Osteocyte (in vitro differentiated cells): ENCODE measurements around the gene IL7R. TPM values are rescaled to one million over a fixed set of nuclear protein-coding genes. Genes with fewer than 3 reads are reported as not detected.

ENCODE experiments used
- DNase-seq: peaks from one replicate; pipeline ENCODE4 v3.0.0; 2021; ENCODE audit warnings: mixed read lengths; ENCODE audit not compliant: unreplicated experiment; ENCODE audit errors: extremely low spot score
- H3K27ac Mint-ChIP-seq: one replicate; pipeline ENCODE4 v1.8.0; 2021; ENCODE audit warnings: mild to moderate bottlenecking, mixed read lengths; ENCODE audit not compliant: unreplicated experiment
- H3K27me3 Mint-ChIP-seq: one replicate; pipeline ENCODE4 v1.8.0; 2021; ENCODE audit warnings: mixed read lengths; ENCODE audit not compliant: unreplicated experiment
- H3K36me3 Mint-ChIP-seq: one replicate; pipeline ENCODE4 v1.8.0; 2021; ENCODE audit warnings: mixed read lengths; ENCODE audit not compliant: unreplicated experiment
- H3K4me1 Mint-ChIP-seq: one replicate; pipeline ENCODE4 v1.8.0; 2021; ENCODE audit warnings: mixed read lengths; ENCODE audit not compliant: unreplicated experiment
- H3K4me3 Mint-ChIP-seq: one replicate; pipeline ENCODE4 v1.8.0; 2021; ENCODE audit warnings: mild to moderate bottlenecking, moderate library complexity, mixed read lengths; ENCODE audit not compliant: unreplicated experiment
- H3K9me3 Mint-ChIP-seq: one replicate; pipeline ENCODE4 v1.8.0; 2021; ENCODE audit warnings: mixed read lengths; ENCODE audit not compliant: unreplicated experiment
- CTCF ChIP-seq: fragments of 200-600 bp; sonication (generic); IDR thresholded peaks from 2 replicates; pipeline ENCODE4 v1.5.0; 2021; ENCODE audit warnings: antibody characterized with exemption, mild to moderate bottlenecking, moderate library complexity
- total RNA-seq: library from RNA; stranded (reverse); gene quantifications from 2 replicates; pipeline ENCODE4 v1.2.1, GENCODE V29; 2021

The IL7R gene
- total RNA-seq, 1 donor from 2014 or later, result 0.43 TPM

GRCh38 chr5:35860686-35861085, 4.0 kb downstream of the IL7R start:
- Mint-ChIP-seq H3K4me1 (peaks cover 50% of the 10 kb centered on the region), H3K27ac (no peak overlapping the region)

GRCh38 chr5:35861718-35862117, 5.0 kb downstream of the IL7R start:
- DNase-seq, result no peak
- H3K27me3 Mint-ChIP-seq, result no peaks in the 10 kb centered on the region
- H3K9me3 Mint-ChIP-seq, result peaks cover 10% of the 10 kb centered on the region
- peak overlapping the region; percentile 56 for H3K27ac Mint-ChIP-seq
- H3K4me1 Mint-ChIP-seq, result peaks cover 48% of the 10 kb centered on the region
- no peak overlapping the region for H3K4me3 Mint-ChIP-seq
- no peak for TF ChIP-seq CTCF
- no peaks in the 10 kb centered on the region for H3K36me3 Mint-ChIP-seq

More at GRCh38 chr5:35860686-35861085, 4.0 kb downstream of the IL7R start:
- Mint-ChIP-seq H3K27me3 (no peaks in the 10 kb centered on the region), H3K4me3 (no peak overlapping the region), H3K36me3 (no peaks in the 10 kb centered on the region), H3K9me3 (peaks cover 10% of the 10 kb centered on the region)
- DNase-seq, result no peak
- no peak for TF ChIP-seq CTCF

GRCh38 chr5:35862126-35862525, 5.4 kb downstream of the IL7R start:
- DNase-seq, result no peak
- TF ChIP-seq CTCF, result no peak
- Mint-ChIP-seq H3K4me1 (peaks cover 44% of the 10 kb centered on the region), H3K27ac (peak overlapping the region; percentile 56), H3K27me3 (no peaks in the 10 kb centered on the region), H3K36me3 (no peaks in the 10 kb centered on the region), H3K9me3 (peaks cover 10% of the 10 kb centered on the region), H3K4me3 (no peak overlapping the region)

GRCh38 chr5:35863159-35863558, 6.5 kb downstream of the IL7R start:
- Mint-ChIP-seq H3K4me3 (no peak overlapping the region), H3K27me3 (no peaks in the 10 kb centered on the region), H3K27ac (no peak overlapping the region), H3K9me3 (peaks cover 10% of the 10 kb centered on the region), H3K36me3 (no peaks in the 10 kb centered on the region), H3K4me1 (peaks cover 33% of the 10 kb centered on the region)
- DNase-seq, result no peak
- TF ChIP-seq CTCF, result no peak

DNA sequence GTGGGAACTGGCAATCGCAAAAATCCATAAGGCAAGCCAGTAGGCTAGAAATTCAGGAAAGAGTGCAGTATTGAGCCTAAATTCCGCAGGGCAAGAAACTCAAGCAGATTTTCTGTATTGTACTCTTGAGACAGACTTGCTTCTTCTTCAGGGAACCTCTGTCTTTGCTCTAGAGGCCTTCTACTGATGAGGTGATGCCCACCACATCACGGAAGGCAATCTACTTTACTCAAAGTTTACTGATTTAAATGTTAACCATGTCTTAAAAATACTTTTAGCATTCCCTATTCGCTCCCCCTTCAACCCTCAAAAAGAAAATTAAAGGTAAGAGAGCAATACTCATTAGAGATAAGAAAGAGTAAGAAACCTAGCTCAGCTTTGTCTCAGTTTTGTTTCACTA, 11.3 kb downstream of the IL7R start:
- DNase-seq, result no peak
- H3K9me3 Mint-ChIP-seq, result peaks cover 10% of the 10 kb centered on the region
- no peaks in the 10 kb centered on the region for H3K27me3 Mint-ChIP-seq
- H3K4me3 Mint-ChIP-seq, result no peak overlapping the region
- H3K36me3 Mint-ChIP-seq, result no peaks in the 10 kb centered on the region
- no peak for TF ChIP-seq CTCF
- H3K27ac Mint-ChIP-seq, result no peak overlapping the region
- H3K4me1 Mint-ChIP-seq, result peaks cover under 1% of the 10 kb centered on the region
